OCI-M1 (cell line): ENCODE measurements around the gene PARP3.
"Not testable (repeated sequence)": the region's sequence is repeated elsewhere in the genome, so short reads cannot be mapped to it uniquely, and the experiment has no call there.

Source experiments
- DNase-seq: peaks from one replicate; lab custom pipeline; 2025; lab: John Stamatoyannopoulos, UW

Gene PARP3

DNA sequence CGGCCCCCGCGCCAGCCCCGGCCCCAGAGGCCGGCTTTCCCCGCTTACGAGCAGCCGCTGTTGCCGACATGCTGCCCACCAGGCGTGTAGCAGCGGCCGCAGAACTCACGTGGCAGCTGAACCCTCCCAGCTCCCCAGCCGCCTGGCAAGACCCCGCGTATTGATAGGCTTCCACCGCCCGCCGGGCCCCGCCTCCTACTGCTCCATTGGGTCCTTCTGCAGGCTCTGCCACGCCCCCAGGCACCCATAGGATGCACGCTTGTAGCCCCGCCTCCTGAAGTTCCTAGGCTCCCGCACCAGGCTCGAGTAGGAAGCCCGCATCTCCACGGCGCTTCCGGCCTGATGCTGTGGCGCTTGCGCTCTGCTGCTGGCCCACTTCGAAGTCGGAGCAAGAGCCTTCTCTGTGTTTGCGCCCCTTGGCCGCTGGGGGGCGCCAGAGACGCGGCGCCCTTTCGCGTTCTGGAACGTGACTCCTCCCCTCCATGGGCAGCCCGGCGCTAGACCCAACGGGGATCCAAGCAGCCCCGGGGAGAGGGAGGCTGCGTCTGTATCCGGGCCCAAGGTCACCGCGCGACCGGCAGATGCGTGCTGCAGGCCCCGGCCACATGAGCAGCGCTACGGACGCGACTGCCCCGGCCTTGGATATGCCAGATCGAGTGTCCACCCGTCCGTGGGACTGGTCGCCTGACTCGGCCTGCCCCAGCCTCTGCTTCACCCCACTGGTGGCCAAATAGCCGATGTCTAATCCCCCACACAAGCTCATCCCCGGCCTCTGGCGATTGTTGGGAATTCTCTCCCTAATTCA lies at the start of gene PARP3, which contains the start of gene RRP9:
Gene PARP3, plus strand, starts transcription at position 566 of the 805 bp plus-strand sequence. CDS start 993 bp downstream, outside the sequence.
Gene RRP9, minus strand, starts transcription at position 107 of the 805 bp plus-strand sequence. Its CDS starts 37 bp downstream, at position 70.
- peak; percentile 99 for DNase-seq

DNA sequence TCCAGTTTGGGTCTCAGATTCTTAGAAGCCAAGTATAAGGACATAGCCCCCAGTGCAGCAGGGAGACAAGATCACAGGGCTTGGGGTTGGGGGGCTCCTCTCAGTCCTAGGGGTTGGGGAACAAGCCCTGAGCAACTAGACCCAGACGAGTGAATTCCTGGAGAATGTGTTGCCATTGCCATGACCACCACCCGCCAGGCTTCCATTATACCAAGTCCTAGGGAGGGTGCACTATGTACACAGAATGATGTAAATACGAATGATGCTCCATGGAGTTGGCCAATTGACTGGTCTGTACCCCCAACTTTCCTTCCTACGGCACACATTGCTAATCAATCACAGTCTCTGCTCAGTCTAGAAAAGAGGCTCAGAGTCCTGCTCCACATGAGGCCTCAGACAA lies 47.8 kb upstream of the PARP3 start:
- DNase-seq, result no peak

GRCh38 chr3:51894939-51895338 lies 47.2 kb upstream of the PARP3 start:
- DNase-seq, result no peak

DNA sequence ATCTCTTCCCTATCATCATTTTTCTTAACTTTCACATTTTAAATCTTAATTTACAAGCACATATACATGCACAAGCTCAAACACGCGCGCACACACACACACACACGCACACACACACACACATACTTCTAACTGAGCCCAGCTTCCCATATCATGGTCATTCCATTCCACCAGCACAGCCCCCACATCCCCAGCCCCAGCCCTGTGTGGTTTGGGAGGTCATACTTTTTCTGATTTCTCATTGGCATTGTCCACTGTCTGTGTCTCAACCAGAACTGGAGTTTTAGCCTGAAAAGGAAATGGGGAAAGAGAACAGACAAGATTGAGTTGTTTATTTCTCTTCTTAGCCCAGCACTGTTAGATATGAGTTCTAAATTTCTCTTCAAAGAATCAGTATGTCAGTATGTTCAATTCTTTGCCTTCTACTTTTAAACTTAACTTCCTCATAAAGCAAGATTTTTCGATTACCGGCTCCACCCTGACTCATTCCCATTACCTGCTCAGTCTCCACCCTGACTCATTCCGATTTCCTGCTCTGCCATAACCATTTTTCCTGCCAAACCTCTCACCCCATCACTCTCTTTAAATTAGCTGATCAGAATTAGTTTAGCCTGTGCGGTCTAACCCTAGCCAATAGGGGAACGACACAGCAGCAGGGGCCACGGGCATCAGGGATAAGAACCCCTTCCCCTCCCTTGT lies 45.4 kb upstream of the PARP3 start:
- DNase-seq, result no peak

- DNase-seq, result no peak
Measured at GRCh38 chr3:51897391-51897790, 44.8 kb upstream of the PARP3 start.

DNA sequence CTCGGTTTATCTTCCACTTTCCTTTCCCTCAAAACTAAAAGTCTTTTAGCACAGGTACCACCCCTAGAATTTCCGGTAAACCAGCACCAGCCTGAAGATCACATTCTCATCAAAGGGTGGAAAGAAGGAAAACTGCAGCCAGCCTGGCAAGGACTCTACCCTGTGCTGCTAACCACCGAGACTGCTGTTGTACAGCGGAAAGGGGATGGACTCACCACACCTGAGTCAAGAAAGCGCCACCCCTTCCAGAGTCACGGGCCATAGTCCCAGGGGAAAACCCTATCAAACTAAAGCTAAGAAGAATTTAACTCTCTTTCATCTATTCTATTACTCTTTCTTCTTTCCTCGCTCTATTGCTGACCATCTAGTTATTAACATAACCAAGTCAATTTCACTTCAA lies 42.1 kb upstream of the PARP3 start:
- not testable (repeated sequence) for DNase-seq

GRCh38 chr3:51902361-51902760 lies 39.8 kb upstream of the PARP3 start:
- DNase-seq, result not testable (repeated sequence)

DNA sequence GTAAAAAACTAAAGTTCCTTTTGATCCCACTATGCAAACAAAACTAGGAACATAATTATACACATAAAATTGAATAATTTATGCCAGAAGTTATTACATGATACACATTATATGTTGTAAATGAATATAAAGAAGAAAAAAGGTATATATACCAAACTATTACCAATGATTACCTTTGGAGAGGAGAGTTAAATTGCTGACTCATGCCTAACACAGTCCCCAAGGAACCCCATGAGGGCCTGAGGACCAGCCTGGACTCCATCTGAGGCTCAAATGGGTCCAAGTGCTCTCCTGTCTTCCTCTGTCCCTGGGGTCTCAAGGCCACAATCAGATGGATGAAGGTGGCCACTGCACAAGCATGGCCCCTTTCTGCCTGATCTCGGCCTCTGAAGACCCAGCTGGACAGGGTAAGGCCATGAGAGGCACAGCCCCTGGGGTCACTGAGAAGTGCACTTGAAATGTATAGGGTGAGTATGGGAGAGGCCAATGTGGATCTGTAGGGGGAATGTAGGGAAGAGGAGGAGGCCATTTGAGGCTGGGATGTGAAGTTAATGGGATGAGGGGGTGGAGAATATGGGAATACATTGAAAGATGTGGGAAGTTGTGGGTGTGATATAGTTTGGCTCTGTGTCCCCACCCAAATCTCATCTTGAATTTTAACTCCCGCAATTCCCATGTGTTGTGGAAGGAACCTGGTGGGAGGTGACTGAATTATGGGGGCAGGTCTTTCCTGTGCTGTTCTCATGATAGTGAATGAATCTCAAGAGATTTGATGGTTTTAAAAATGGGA lies 37.9 kb upstream of the PARP3 start:
- DNase-seq, result no peak

GRCh38 chr3:51908026-51908425 lies 34.1 kb upstream of the PARP3 start:
- DNase-seq, result no peak

DNA sequence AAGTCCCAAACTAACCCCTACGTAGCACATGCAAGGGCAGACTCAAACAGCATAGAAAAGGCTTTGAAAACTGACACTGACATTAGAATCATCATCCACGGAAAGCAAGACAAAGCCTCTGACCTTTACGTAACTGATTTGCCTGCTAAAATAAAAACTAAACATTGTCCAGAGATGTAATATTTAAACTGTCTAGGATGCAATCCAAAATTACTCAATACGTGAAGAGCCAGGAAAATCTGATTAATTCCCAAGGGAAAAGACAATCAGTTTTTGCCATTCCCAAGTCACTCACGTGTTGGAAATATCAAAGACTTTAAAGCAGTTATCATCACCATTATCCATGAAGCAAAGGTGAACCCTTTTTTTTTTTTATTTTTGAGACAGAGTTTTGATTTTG lies 25.7 kb upstream of the PARP3 start:
- no peak for DNase-seq

- no peak for DNase-seq
Measured at GRCh38 chr3:51921081-51921578, 21.0 kb upstream of the PARP3 start.

DNA sequence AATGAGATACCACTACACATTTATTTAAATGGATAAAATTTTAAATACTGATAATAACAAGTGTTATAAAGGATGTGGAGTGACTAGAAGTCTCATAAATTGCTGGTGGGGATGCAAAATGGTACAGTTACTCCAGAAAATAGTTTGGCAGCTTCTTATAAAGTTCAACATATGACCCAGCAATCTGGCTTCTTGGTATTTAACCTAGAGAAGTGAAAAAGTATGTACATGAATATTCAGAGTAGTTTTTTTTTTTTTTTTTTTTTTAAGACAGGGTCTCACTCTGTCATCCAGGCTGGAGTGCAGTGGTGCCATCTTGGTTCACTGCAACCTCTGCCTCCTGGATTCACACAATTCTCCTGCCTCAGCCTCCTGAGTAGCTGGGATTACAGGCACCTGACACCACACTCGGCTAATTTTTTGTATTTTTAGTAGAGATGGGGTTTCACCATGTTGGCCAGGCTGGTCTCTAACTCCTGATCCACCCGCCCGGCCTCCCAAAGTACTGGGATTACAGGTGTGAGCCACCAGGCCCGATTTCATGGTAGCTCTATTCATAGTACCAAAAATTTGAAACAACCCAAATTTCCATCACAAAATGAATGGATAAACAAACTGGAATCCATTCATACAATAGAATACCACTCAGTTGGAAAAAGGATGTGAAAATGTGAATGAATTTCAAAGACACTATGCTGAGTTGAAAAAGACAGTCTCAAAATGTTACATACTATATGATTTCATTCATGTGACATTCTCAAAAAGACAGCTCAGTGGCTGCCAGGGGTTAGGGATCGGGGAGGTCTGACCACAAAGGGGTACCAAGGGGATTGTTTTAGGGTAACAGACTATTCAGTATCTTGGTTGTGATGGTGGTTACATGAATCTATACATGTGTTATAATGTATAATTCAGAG lies 14.8 kb upstream of the PARP3 start:
- no peak for DNase-seq

DNA sequence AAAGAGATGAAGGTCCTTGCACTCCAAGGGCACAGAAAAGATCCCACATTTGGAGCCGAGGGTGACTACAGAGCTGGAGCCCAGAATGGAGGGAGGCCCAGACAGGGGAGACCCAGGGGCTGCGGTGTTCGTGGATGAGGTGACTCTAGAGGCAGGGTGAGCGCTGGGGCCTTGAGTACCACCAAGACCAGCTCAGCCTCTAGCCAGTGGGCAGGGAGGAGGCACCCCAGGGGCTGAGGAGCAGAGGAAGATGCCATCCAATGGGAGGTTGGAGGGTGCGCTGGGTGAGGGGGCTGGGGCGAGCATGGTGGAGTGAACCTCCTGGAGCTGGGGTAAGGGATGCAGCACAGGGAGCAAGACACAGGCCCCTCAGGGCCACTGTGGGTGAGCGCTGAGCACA lies 13.7 kb upstream of the PARP3 start:
- DNase-seq, result no peak

DNA sequence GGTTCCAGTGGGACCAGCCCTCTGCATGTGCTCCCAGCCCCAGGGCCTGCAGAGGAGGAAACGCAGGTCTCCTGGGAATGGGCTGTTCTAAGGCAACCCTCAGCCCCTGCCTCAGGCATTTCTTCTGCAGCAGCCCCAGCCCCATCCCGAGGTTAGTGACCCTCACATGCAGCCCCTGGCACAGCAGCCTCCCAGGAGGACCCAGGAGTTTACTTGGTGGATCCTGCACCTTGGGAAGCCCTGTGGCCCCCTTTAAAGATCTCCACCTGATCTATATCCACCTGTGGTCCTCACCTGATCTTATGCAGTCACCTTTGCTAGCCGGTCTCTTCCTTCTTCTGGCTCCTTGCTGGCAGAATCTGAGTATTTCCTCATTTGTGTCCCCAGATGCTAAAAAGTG lies 13.2 kb upstream of the PARP3 start:
- not testable (repeated sequence) for DNase-seq

DNA sequence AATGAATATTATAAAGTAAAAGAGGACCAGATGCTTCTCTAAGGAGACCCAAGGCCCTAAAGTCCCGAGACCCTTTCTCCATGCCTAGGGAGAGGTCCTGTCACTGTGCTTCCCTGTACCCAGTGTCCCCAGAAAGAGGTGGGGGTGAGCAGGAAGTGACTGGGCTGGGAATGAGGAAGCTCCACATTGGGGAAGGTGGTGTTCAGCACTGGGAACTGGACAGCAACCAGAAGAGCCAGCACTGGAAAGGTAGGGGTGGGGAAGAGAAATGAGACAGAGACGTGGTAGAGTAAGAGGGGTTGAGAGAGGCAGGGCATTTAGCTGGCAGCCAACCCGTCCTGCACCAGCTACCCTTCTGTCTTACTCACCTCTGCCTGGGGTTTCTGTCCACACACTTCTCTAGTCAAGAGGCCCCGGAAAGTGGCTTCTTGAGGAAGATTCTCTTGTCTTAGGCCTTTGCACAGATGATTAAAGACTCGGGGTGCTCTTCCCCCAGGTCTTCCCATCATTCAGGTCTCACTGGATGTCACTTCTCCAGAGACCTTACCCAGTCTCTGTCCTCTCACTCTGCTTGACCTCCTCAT lies 12.7 kb upstream of the PARP3 start:
- DNase-seq, result peak; percentile 9

DNA sequence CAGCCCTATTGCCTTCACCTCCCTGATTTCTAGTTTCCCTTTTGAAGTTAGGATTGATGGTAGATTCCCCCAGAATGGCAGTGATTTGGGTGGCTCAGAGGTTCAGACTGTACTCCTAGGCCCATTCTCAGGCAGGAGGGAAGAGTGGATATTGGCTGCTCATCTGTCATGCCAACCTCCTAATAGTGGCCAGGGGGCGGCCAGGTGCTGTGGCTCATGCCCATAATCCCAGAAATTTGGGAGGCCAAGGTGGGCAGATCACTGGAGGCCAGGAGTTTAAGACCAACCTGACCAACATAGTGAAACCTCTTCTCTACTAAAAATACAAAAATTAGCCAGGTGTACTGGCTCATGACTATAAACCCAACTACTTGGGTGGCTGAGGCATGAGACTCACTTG lies 11.7 kb upstream of the PARP3 start:
- no peak for DNase-seq

GRCh38 chr3:51931756-51932155 lies 10.4 kb upstream of the PARP3 start:
- DNase-seq, result no peak

DNA sequence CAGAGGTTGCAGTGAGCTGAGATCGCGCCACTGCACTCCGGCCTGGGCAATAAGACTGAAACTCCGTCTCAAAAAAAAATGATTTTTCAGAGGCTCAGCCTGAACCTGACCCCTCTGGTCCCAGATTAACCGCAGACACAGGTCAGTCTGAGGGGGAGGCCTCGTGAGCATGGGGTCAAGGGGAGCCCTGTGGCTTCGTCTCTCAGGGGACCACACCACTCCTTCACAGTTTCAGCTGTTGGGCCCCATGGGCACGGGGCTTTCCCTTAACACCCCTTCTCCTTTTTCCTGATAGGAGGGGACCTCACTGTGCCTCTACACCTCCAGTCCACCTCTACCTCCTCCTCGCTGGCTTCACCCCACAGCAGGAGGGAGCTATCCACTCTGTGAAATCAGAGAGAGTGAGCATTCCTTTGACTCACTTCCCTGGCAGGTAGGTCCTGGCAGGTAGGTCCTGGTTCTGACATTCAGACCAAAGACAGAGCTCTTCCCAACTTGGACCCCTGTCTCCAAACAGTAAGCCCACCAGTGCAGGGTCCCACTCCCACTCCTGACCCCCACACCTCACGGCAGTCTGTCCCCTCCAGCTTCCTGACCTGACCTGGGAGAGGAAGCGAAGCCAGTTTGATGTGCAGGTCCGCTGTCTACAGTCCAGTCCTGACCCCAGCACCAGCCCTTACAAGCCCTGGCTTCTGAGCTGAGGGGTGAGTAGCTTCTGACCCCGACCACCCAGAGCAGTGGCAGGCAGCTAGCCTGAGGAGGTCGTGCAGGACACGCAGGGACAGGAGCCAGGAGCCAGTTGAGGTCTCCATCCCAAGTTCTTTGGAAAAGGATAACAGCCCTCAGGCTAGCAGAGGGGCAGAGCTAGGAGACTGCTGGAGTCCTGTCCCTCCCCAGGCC lies 9.4 kb upstream of the PARP3 start:
- DNase-seq, result no peak

GRCh38 chr3:51933471-51934138 lies 8.6 kb upstream of the PARP3 start:
- no peak for DNase-seq
